ENCODE measurements around the gene GFI1. TPM values are rescaled to one million over a fixed set of nuclear protein-coding genes. Genes with fewer than 3 reads are reported as not detected.
"Not testable (repeated sequence)": the region's sequence is repeated elsewhere in the genome, so short reads cannot be mapped to it uniquely, and the experiment has no call there.

GFI1 gene
- total RNA-seq, 6 donors from 2014 or later, result 2.0 to 7.3 (median 4.0) TPM

DNA sequence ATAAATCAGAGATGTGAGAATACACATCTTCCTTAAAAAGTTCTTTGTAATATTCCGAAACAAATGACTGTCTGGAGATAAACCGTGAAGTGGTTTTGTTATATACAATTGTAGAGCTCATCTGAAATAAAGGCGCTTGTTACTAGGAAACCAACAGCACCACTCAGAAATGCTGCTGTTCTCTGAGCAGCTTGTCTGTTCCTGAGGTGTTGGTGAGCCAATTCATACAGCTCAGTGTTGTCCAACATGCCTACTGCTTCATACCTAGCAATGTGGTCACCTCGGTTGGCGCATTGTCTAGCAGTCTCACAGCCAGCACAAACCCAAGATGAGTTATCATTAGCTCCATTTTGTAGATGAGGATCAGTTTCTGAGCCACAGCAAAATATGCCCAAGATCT, 44.4 kb downstream of the GFI1 start:
- Histone ChIP-seq H3K27me3 (no peaks in the 10 kb centered on the region), H3K9me3 (no peaks in the 10 kb centered on the region), H3K36me3 (no peaks in the 10 kb centered on the region), H3K4me3 (no peak overlapping the region), H3K4me1 (no peaks in the 10 kb centered on the region), H3K27ac (no peak overlapping the region)
- ATAC-seq (ENCODE audit: low FRiP score in 2 of 2), result no peak
- TF ChIP-seq EP300 (IDR thresholded peaks at IDR 0.05) (no peak), POLR2AphosphoS5 (IDR thresholded peaks at IDR 0.05) (no peak), POLR2A (IDR thresholded peaks at IDR 0.05) (no peak)
- TF ChIP-seq, protein P1, sequence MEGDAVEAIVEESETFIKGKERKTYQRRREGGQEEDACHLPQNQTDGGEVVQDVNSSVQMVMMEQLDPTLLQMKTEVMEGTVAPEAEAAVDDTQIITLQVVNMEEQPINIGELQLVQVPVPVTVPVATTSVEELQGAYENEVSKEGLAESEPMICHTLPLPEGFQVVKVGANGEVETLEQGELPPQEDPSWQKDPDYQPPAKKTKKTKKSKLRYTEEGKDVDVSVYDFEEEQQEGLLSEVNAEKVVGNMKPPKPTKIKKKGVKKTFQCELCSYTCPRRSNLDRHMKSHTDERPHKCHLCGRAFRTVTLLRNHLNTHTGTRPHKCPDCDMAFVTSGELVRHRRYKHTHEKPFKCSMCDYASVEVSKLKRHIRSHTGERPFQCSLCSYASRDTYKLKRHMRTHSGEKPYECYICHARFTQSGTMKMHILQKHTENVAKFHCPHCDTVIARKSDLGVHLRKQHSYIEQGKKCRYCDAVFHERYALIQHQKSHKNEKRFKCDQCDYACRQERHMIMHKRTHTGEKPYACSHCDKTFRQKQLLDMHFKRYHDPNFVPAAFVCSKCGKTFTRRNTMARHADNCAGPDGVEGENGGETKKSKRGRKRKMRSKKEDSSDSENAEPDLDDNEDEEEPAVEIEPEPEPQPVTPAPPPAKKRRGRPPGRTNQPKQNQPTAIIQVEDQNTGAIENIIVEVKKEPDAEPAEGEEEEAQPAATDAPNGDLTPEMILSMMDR (IDR thresholded peaks at IDR 0.05), result no peak
- WGBS, 2 donors, result 89 to 91% methylated on average over 5 of the region's 5 CpGs
- no peak for DNase-seq

DNA sequence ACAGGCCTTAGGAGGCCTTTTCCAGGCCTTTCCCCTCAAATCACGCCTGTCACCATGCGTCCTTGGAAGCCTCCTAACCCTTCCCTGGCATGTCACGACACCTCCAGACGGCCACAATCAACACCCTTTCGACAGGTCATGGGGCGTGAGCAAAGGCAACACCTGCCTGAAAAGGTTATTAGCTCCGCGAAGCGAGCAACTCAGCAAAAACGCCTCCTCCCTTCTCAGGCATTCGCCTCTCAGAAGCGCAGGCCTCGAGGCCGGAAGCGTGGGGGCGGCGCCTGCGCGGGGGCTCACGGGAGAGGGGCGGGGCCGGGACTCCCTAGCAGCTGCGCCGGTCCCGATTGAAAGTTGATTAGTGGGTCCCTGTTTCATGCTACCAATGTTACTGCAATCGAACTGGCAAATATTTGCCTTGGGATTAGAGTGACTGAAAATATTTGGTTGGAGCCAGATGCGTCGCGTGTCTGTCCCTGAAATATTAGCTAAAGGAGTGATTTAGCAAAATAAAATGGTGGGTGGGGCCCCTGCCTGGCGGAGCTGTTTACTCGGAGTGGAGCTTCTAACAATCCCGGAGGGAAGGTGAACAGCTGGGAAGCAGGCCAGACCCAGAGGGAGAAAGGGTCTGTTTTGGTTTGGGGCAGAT, 44.9 kb downstream of the GFI1 start:
- peak in 1 of 2 donors; percentile 72 for DNase-seq
- WGBS, 2 donors, result 71 to 79% methylated on average over 26 to 32 of the region's 32 CpGs
- ATAC-seq (ENCODE audit: low FRiP score in 2 of 2), result no peak

DNA sequence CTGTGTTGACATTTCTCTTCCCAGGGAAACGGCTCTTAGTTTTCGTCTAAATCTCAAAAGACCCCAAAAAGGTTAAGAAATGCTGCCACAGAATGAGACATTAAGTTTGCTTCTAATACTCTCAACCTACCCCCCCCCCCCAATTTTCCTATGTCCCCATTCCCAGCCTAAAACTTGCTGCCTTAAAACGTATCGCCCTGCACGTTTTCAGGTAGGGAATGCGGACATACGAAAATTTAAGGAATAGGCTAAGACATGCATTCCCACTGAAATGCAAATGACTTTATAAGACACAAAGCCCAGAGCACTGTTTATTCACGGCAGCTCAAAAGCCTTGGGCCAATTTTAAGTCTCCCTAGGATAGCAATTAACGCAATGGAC, 45.4 kb downstream of the GFI1 start:
- DNase-seq (no peak), ATAC-seq (ENCODE audit: low FRiP score in 2 of 2) (no peak)
- H3K9me3 ChIP-seq, result peaks cover 0 to 6% (median 0%) of the 10 kb centered on the region in 4 donors
- H3K4me3 ChIP-seq, result no peak overlapping the region
- no peak overlapping the region for H3K27ac ChIP-seq
- TF ChIP-seq EP300 (IDR thresholded peaks at IDR 0.05) (no peak), POLR2A (IDR thresholded peaks at IDR 0.05) (no peak), POLR2AphosphoS5 (IDR thresholded peaks at IDR 0.05) (no peak)
- TF ChIP-seq, protein P1 (IDR thresholded peaks at IDR 0.05), result no peak
- H3K4me1 ChIP-seq, result no peaks in the 10 kb centered on the region
- 92 to 97% methylated on average over 9 of the region's 9 CpGs for WGBS, 2 donors
- H3K36me3 ChIP-seq, result no peaks in the 10 kb centered on the region
- no peaks in the 10 kb centered on the region for H3K27me3 ChIP-seq

More for the DNA sequence above, 44.9 kb downstream of the GFI1 start:
- no peak for TF ChIP-seq POLR2AphosphoS5 (IDR thresholded peaks at IDR 0.05)
- TF ChIP-seq, protein P1 (IDR thresholded peaks at IDR 0.05), result no peak
- H3K27ac ChIP-seq, result no peak overlapping the region
- peaks cover 0 to under 1% (median 0%) of the 10 kb centered on the region in 4 donors for H3K9me3 ChIP-seq
- no peak overlapping the region for H3K4me3 ChIP-seq
- no peaks in the 10 kb centered on the region for H3K36me3 ChIP-seq
- H3K27me3 ChIP-seq, result no peaks in the 10 kb centered on the region
- H3K4me1 ChIP-seq, result no peaks in the 10 kb centered on the region

DNA sequence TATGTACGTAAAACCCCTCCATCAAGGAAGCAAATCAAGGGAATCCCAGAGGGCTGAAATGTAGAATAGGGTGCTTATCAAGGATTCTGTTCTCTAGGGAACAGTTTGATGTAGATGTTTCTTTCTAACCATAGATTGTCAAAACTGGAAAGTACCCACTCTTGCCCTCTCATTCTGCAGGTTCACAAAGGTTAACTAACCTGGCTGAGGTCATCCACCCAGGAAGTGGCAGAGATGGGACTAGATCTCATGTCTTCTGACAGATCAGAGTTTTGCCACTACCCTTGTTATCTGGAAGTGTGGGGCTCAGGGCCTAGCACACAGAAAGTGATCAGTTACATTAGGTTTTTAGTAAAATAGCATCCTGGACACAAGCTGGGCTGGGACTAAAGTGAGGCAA, 47.4 kb downstream of the GFI1 start:
- WGBS, 2 donors, result 96 to 100% methylated on average over 1 of the region's 1 CpG
- ATAC-seq (ENCODE audit: low FRiP score in 2 of 2), result no peak
- no peaks in the 10 kb centered on the region for H3K36me3 ChIP-seq
- TF ChIP-seq, protein P1 (IDR thresholded peaks at IDR 0.05), result no peak
- no peak for TF ChIP-seq POLR2AphosphoS5 (IDR thresholded peaks at IDR 0.05)
- no peaks in the 10 kb centered on the region for H3K27me3 ChIP-seq
- no peak overlapping the region for H3K4me3 ChIP-seq
- DNase-seq, result no peak
- no peak overlapping the region for H3K27ac ChIP-seq
- H3K4me1 ChIP-seq, result no peaks in the 10 kb centered on the region
- H3K9me3 ChIP-seq, result peaks cover 0 to 9% (median 0%) of the 10 kb centered on the region in 4 donors

DNA sequence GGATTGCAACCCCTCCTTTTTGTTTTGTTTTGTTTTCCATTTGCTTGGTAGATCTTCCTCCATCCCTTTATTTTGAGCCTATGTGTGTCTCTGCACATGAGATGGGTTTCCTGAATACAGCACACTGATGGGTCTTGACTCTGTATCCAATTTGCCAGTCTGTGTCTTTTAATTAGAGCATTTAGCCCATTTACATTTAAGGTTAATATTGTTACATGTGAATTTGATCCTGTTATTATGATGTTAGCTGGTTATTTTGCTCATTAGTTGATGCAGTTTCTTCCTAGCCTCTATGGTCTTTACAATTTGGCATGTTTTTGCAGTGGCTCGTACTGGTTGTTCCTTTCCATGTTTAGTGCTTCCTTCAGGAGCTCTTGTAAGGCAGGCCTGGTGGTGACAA, 52.2 kb downstream of the GFI1 start:
- H3K4me3 ChIP-seq; H3K36me3 ChIP-seq; H3K27me3 ChIP-seq; H3K27ac ChIP-seq; DNase-seq; H3K9me3 ChIP-seq; ATAC-seq (ENCODE audit: low FRiP score in 2 of 2); H3K4me1 ChIP-seq: not testable (repeated sequence)
- WGBS, 2 donors, result 90 to 100% methylated on average over 1 of the region's 1 CpG
